CD14-positive monocyte (primary cell): ENCODE results near the gene IFNG. TPM values are rescaled to one million over a fixed set of nuclear protein-coding genes. Genes with fewer than 3 reads are reported as not detected.

Experiments used
- DNase-seq, 3 donors: peaks; one replicate each; pipeline ENCODE4 v3.0.0-alpha.2; 2011 to 2022
- H2AFZ ChIP-seq: 2 replicates; pipeline ENCODE4 v1.6.0; 2012; ENCODE audit warnings: mild to moderate bottlenecking, low read depth, low read length, inconsistent platforms; ENCODE audit not compliant: insufficient read depth, poor library complexity, severe bottlenecking
- H3K27ac ChIP-seq, 2 donors: 1 replicate in 1 of 2; 2 replicates in 1 of 2; pipeline ENCODE4 v1.5.1; 2012 to 2013; ENCODE audit warnings: low read length in 2 of 2, control low read depth in 1 of 2, inconsistent platforms in 1 of 2, low read depth in 1 of 2, mild to moderate bottlenecking in 1 of 2
- H3K27me3 ChIP-seq, 2 donors: one replicate each; pipeline versions ENCODE4 v1.6.0 to v1.6.1; 2011 to 2013; ENCODE audit warnings: low read length in 2 of 2; ENCODE audit not compliant: control insufficient read depth in 2 of 2, insufficient read depth in 2 of 2
- H3K36me3 ChIP-seq, 2 donors: replicated peaks in 1 of 2; 1 replicate in 1 of 2; 2 replicates in 1 of 2; pipeline versions ENCODE4 v1.5.1 to v1.6.1; 2012 to 2013; ENCODE audit warnings: low read length in 2 of 2, control low read depth in 1 of 2, inconsistent platforms in 1 of 2, mild to moderate bottlenecking in 1 of 2; ENCODE audit not compliant: insufficient read depth in 2 of 2, control insufficient read depth in 1 of 2
- H3K4me1 ChIP-seq, 2 donors: 1 replicate in 1 of 2; 2 replicates in 1 of 2; pipeline versions ENCODE4 v1.5.1 to v1.6.1; 2012 to 2013; ENCODE audit warnings: low read length in 2 of 2, control low read depth in 1 of 2, inconsistent platforms in 1 of 2, mild to moderate bottlenecking in 1 of 2, moderate library complexity in 1 of 2; ENCODE audit not compliant: insufficient read depth in 2 of 2, control insufficient read depth in 1 of 2
- H3K4me2 ChIP-seq: replicated peaks from 2 replicates; pipeline ENCODE3; 2012; ENCODE audit warnings: low read length, moderate library complexity, mild to moderate bottlenecking; ENCODE audit not compliant: poor library complexity, severe bottlenecking; ENCODE audit errors: extremely low read depth
- H3K4me3 ChIP-seq, 3 experiments: fragments of 200-600 bp in 1 of 3; sonication (generic) in 1 of 3; replicated peaks in 1 of 3; 1 replicate in 2 of 3; 2 replicates in 1 of 3; pipeline ENCODE4 v1.5.1; 2011 to 2013; ENCODE audit warnings: low read length in 3 of 3, mild to moderate bottlenecking in 3 of 3, control low read depth in 2 of 3, low read depth in 2 of 3, inconsistent platforms in 1 of 3, moderate library complexity in 1 of 3
- H3K79me2 ChIP-seq: 2 replicates; pipeline ENCODE4 v1.6.0; 2012; ENCODE audit warnings: mild to moderate bottlenecking, control low read depth, inconsistent platforms, low read length, moderate library complexity; ENCODE audit not compliant: insufficient read depth
- H3K9ac ChIP-seq: 2 replicates; pipeline ENCODE4 v1.6.0; 2017; ENCODE audit warnings: low read length, mild to moderate bottlenecking; ENCODE audit not compliant: insufficient read depth, poor library complexity, severe bottlenecking
- H3K9me3 ChIP-seq, 2 donors: replicated peaks in 1 of 2; 1 replicate in 1 of 2; 2 replicates in 1 of 2; pipeline versions ENCODE4 v1.5.1 to v1.6.1; 2012 to 2013; ENCODE audit warnings: low read length in 2 of 2, control low read depth in 1 of 2; ENCODE audit not compliant: control insufficient read depth in 1 of 2, insufficient read depth in 1 of 2
- H4K20me1 ChIP-seq: 2 replicates; pipeline ENCODE4 v1.6.0; 2012; ENCODE audit warnings: mild to moderate bottlenecking, low read length, control low read depth, moderate library complexity; ENCODE audit not compliant: insufficient read depth
- H3K27ac Mint-ChIP-seq, 7 donors: one replicate each; pipeline ENCODE4 v1.8.0; 2020; ENCODE audit warnings: mild to moderate bottlenecking in 7 of 7, mixed read lengths in 7 of 7, moderate library complexity in 6 of 7, inconsistent platforms in 2 of 7
- H3K27me3 Mint-ChIP-seq, 3 donors: one replicate each; pipeline ENCODE4 v1.8.0; 2021 to 2022; ENCODE audit warnings: low read depth in 3 of 3, mild to moderate bottlenecking in 3 of 3, mixed read lengths in 3 of 3, moderate library complexity in 3 of 3, inconsistent platforms in 1 of 3
- H3K36me3 Mint-ChIP-seq, 2 donors: one replicate each; pipeline ENCODE4 v1.8.0; 2020; ENCODE audit warnings: mixed read lengths in 2 of 2, inconsistent platforms in 1 of 2, mild to moderate bottlenecking in 1 of 2
- H3K4me1 Mint-ChIP-seq: one replicate; pipeline ENCODE4 v1.8.0; 2020; ENCODE audit warnings: mild to moderate bottlenecking, mixed read lengths
- H3K4me3 Mint-ChIP-seq, 2 donors: one replicate each; pipeline ENCODE4 v1.8.0; 2020; ENCODE audit warnings: mild to moderate bottlenecking in 2 of 2, mixed read lengths in 2 of 2, moderate library complexity in 1 of 2
- H3K9me3 Mint-ChIP-seq, 7 donors: one replicate each; pipeline ENCODE4 v1.8.0; 2020 to 2022; ENCODE audit warnings: mixed read lengths in 7 of 7, mild to moderate bottlenecking in 6 of 7, moderate library complexity in 6 of 7, inconsistent platforms in 2 of 7
- CTCF ChIP-seq: fragments of 200-600 bp; IDR thresholded peaks from one replicate; pipeline ENCODE4 v1.8.0; 2022; ENCODE audit warnings: antibody characterized with exemption, mild to moderate bottlenecking
- WGBS: methylation state at CpG from one replicate; pipeline ENCODE4 v1.1.5; 2013; ENCODE audit warnings: missing lambda C conversion rate; ENCODE audit not compliant: insufficient coverage; 5-methylcytosine and 5-hydroxymethylcytosine counted together
- intact Hi-C, 2 donors: fragments of 100-400 bp; cut with micrococcal nuclease; formaldehyde crosslinking; loops; one replicate each; pipeline versions ENCODE4 v1.15.0 to v1.15.1; 2023
- polyA plus RNA-seq, 3 donors: library from polyadenylated mRNA; depleted of rRNA in 1 of 3; unstranded in 2 of 3; stranded (reverse) in 1 of 3; fragments of 300-500 nt in 2 of 3; fragments of >200 nt in 1 of 3; fragmentation: Illumina TruSeq in 2 of 3; gene quantifications; 1 replicate in 2 of 3; 2 replicates in 1 of 3; pipeline ENCODE4 v1.2.3, GENCODE V29; 2012 to 2021

IFNG gene
- polyA plus RNA-seq, 3 donors: not detected

- H3K4me2 ChIP-seq: no peak overlapping the region
- no peak for TF ChIP-seq CTCF
- H3K9me3 ChIP-seq: no peaks in the 10 kb centered on the region
- no peaks in the 10 kb centered on the region for H3K36me3 Mint-ChIP-seq
- H3K9me3 Mint-ChIP-seq: peaks cover 0 to 3% (median 0%) of the 10 kb centered on the region in 7 donors
- no peak overlapping the region for H3K4me3 Mint-ChIP-seq
- WGBS: 80% methylated on average over 1 of the region's 5 CpGs
- no peak overlapping the region for H3K4me3 ChIP-seq
- DNase-seq: no peak
- no peak overlapping the region for H3K9ac ChIP-seq
- H3K27me3 ChIP-seq: no peaks in the 10 kb centered on the region
- no peak overlapping the region for H3K27ac ChIP-seq
- no peaks in the 10 kb centered on the region for H3K79me2 ChIP-seq
- peaks cover 0 to 8% (median 0%) of the 10 kb centered on the region in 3 donors for H3K27me3 Mint-ChIP-seq
- H3K4me1 Mint-ChIP-seq: no peaks in the 10 kb centered on the region
- intact Hi-C loops: no loop called here
- no peak overlapping the region for H3K27ac Mint-ChIP-seq
- H4K20me1 ChIP-seq: no peaks in the 10 kb centered on the region
- H2AFZ ChIP-seq: no peak overlapping the region
- no peaks in the 10 kb centered on the region for H3K4me1 ChIP-seq
- H3K36me3 ChIP-seq: no peaks in the 10 kb centered on the region
Observed at GRCh38 chr12:68203460-68203875, 43.9 kb upstream of the IFNG start.

- Mint-ChIP-seq H3K4me1 (no peaks in the 10 kb centered on the region), H3K9me3 (peaks cover 0 to 2% (median 0%) of the 10 kb centered on the region in 7 donors), H3K36me3 (no peaks in the 10 kb centered on the region), H3K4me3 (no peak overlapping the region), H3K27me3 (peaks cover 0 to 8% (median 0%) of the 10 kb centered on the region in 3 donors), H3K27ac (no peak overlapping the region)
- Histone ChIP-seq H3K9me3 (no peaks in the 10 kb centered on the region), H3K36me3 (no peaks in the 10 kb centered on the region), H3K27ac (no peak overlapping the region), H3K4me1 (no peaks in the 10 kb centered on the region), H3K9ac (no peak overlapping the region), H3K79me2 (no peaks in the 10 kb centered on the region), H3K4me3 (no peak overlapping the region), H4K20me1 (no peaks in the 10 kb centered on the region), H2AFZ (no peak overlapping the region), H3K4me2 (no peak overlapping the region), H3K27me3 (no peaks in the 10 kb centered on the region)
- TF ChIP-seq CTCF: no peak
- WGBS: 60% methylated on average over 1 of the region's 2 CpGs
- DNase-seq: no peak
- intact Hi-C loops: no loop called here
Observed at GRCh38 chr12:68200854-68201253, 41.3 kb upstream of the IFNG start.
